K562 (cell line): ENCODE data around the gene RHD. TPM values are rescaled to one million over a fixed set of nuclear protein-coding genes. Genes with fewer than 3 reads are reported as not detected.
A peak's percentile ranks its signal among the peaks of the same experiment; 100 is the strongest.

Source experiments
- GATAD2A ChIP-seq: fragments of 450-650 bp; IDR thresholded peaks from 2 replicates; pipeline ENCODE4 v1.6.1; 2017
- HMG20B ChIP-seq: fragments of 250-450 bp; sonication (Bioruptor Pico); IDR thresholded peaks from 2 replicates; pipeline ENCODE4 v1.5.0; 2021; ENCODE audit warnings: mild to moderate bottlenecking
- MIER1 ChIP-seq: fragments of 450-650 bp; IDR thresholded peaks from 2 replicates; pipeline ENCODE4 v1.6.1; 2016; ENCODE audit warnings: antibody characterized with exemption, mild to moderate bottlenecking, low read depth
- SMAD4 ChIP-seq: fragments of 250-450 bp; sonication (Bioruptor Pico); conservative IDR thresholded peaks from 2 replicates; pipeline ENCODE4 v1.8.0; 2021; ENCODE audit warnings: inconsistent platforms, mild to moderate bottlenecking, moderate library complexity
- TEAD1 ChIP-seq, 2 experiments: fragments of 450-650 bp in 1 of 2; sonication (generic) in 1 of 2; formaldehyde crosslinking; IDR thresholded peaks; 2 replicates each; pipeline versions ENCODE4 v1.4.0 to v1.8.0; 2020 to 2022; ENCODE audit warnings: mild to moderate bottlenecking in 2 of 2, missing genetic modification reagents in 1 of 2
- ZFP36 ChIP-seq: fragments of 150-350 bp; IDR thresholded peaks from 2 replicates; pipeline ENCODE4 v1.6.1; 2018; ENCODE audit warnings: low read length, low read depth; ENCODE audit not compliant: partially characterized antibody
- polyA plus RNA-seq, 8 experiments: library from polyadenylated mRNA; depleted of rRNA in 4 of 8; stranded (reverse) in 5 of 8; unstranded in 3 of 8; fragments of >200 nt; fragmentation: Nextera tagmentation in 2 of 8; fragmentation: Illumina TruSeq in 1 of 8; extraction: Ambion mirVana in 2 of 8; extraction: Trizol in 1 of 8; gene quantifications; 2 replicates each; pipeline versions ENCODE4 v1.2.1 to v1.2.3, GENCODE V29; 2011 to 2014; ENCODE audit warnings: inconsistent platforms in 1 of 8, missing spikeins in 1 of 8
- total RNA-seq, 7 experiments: library from RNA; depleted of rRNA in 6 of 7; stranded (reverse); fragments of >200 nt in 6 of 7; fragmentation: Illumina TruSeq in 2 of 7; extraction: Trizol in 2 of 7; gene quantifications; 2 replicates each; pipeline versions ENCODE4 v1.2.1 to v1.2.3, GENCODE V29; 2011 to 2021; ENCODE audit warnings: low replicate concordance in 1 of 7
- TF ChIP-seq, protein P1 (sequence below), 2 experiments: fragments of 450-650 bp in 1 of 2; sonication (generic) in 1 of 2; formaldehyde crosslinking in 1 of 2; IDR thresholded peaks; 2 replicates each; pipeline versions ENCODE4 v1.7.1 to v1.9.0; 2016 to 2022; ENCODE audit warnings: inconsistent platforms in 1 of 2, mild to moderate bottlenecking in 1 of 2, missing genetic modification reagents in 1 of 2
- TF ChIP-seq, protein P2 (sequence below): fragments of 200-800 bp; sonication (Bioruptor generic); IDR thresholded peaks from 2 replicates; pipeline ENCODE4 v1.6.1; 2017; ENCODE audit warnings: missing genetic modification characterization, missing compliant biosample characterization
- TF ChIP-seq, protein P3 (sequence below), 2 experiments: fragments of 450-650 bp in 1 of 2; IDR thresholded peaks; 2 replicates each; pipeline ENCODE4 v1.6.1; 2011 to 2017; ENCODE audit warnings: low read depth in 2 of 2, antibody characterized with exemption in 1 of 2, borderline replicate concordance in 1 of 2, low read length in 1 of 2, mild to moderate bottlenecking in 1 of 2, mixed read lengths in 1 of 2; ENCODE audit not compliant: control insufficient read depth in 1 of 2

RHD gene
- total and polyA plus RNA-seq, 9 of the 15 experiments (the other 6 are each of a cell fraction or from before 2014, with no cell fraction given) = 8.8 to 32.4 (median 15.0) TPM

DNA sequence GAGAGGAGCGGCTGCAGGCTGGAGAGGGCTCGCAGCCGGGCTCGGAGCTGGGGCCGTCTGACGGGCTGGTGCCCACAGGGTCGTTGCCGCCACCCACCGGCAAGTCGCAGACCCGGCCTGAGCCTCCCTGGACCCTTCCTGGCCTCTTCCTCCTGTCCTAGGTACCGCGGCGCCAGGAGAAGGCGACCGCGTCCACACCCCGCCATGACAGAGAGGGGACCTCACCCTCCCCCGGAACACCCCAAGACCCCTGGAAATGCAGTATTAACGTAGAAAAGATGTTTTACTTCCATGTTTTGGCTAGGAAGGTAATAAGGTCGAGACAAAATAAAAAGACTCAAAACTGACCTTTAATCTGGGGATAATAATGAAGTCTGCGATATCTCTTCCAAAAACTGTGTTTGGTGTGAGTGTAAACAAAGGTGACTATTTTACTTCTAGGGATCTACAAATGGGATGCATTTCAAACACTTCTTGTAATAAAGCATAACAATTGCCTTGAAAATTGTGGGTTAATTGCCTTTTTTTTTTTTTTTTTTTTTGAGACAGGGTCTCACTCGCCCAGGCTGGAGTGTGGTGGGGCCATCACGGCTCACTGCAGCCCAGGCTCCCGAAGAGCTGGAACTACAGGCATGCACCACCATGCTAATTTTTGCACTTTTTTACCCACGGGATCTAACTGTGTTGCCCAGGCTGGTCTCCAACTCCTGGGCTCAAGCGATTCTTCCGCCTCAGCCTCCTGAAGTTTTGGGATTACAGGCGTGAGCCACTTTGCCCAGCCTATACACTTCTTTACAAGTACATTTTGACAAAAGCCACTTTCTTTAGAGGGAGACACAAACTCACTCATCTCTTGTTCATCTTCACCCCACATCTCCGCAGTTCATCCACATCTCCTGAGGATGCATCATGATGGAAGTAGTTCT lies 24.2 kb upstream of the RHD start (continued):
- TF ChIP-seq, protein P1, sequence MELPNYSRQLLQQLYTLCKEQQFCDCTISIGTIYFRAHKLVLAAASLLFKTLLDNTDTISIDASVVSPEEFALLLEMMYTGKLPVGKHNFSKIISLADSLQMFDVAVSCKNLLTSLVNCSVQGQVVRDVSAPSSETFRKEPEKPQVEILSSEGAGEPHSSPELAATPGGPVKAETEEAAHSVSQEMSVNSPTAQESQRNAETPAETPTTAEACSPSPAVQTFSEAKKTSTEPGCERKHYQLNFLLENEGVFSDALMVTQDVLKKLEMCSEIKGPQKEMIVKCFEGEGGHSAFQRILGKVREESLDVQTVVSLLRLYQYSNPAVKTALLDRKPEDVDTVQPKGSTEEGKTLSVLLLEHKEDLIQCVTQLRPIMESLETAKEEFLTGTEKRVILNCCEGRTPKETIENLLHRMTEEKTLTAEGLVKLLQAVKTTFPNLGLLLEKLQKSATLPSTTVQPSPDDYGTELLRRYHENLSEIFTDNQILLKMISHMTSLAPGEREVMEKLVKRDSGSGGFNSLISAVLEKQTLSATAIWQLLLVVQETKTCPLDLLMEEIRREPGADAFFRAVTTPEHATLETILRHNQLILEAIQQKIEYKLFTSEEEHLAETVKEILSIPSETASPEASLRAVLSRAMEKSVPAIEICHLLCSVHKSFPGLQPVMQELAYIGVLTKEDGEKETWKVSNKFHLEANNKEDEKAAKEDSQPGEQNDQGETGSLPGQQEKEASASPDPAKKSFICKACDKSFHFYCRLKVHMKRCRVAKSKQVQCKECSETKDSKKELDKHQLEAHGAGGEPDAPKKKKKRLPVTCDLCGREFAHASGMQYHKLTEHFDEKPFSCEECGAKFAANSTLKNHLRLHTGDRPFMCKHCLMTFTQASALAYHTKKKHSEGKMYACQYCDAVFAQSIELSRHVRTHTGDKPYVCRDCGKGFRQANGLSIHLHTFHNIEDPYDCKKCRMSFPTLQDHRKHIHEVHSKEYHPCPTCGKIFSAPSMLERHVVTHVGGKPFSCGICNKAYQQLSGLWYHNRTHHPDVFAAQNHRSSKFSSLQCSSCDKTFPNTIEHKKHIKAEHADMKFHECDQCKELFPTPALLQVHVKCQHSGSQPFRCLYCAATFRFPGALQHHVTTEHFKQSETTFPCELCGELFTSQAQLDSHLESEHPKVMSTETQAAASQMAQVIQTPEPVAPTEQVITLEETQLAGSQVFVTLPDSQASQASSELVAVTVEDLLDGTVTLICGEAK (IDR thresholded peaks at IDR 0.05) = 0 out of 2 replicates have a peak, but pooled peaks have one; percentile 38
- TF ChIP-seq, protein P1 (CRISPR knock-in tag; IDR thresholded peaks at IDR 0.05) = no peak
- TF ChIP-seq HMG20B = no peak
- TF ChIP-seq, protein P2, sequence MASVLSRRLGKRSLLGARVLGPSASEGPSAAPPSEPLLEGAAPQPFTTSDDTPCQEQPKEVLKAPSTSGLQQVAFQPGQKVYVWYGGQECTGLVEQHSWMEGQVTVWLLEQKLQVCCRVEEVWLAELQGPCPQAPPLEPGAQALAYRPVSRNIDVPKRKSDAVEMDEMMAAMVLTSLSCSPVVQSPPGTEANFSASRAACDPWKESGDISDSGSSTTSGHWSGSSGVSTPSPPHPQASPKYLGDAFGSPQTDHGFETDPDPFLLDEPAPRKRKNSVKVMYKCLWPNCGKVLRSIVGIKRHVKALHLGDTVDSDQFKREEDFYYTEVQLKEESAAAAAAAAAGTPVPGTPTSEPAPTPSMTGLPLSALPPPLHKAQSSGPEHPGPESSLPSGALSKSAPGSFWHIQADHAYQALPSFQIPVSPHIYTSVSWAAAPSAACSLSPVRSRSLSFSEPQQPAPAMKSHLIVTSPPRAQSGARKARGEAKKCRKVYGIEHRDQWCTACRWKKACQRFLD (CRISPR knock-in tag) = no peak; the same call in 1 of the 2 replicates
- TF ChIP-seq TEAD1 (CRISPR knock-in tag; IDR thresholded peaks at IDR 0.05) = 0 out of 4 replicates have a peak, but pooled peaks of 1 of the 2 experiments have one; percentile 22
- TF ChIP-seq MIER1 = 0 out of 2 replicates have a peak, but pooled peaks have one; percentile 44
- TF ChIP-seq GATAD2A = 0 out of 2 replicates have a peak, but pooled peaks have one; percentile 25
- TF ChIP-seq SMAD4 (CRISPR knock-in tag) = peak; percentile 32
- TF ChIP-seq, protein P3, sequence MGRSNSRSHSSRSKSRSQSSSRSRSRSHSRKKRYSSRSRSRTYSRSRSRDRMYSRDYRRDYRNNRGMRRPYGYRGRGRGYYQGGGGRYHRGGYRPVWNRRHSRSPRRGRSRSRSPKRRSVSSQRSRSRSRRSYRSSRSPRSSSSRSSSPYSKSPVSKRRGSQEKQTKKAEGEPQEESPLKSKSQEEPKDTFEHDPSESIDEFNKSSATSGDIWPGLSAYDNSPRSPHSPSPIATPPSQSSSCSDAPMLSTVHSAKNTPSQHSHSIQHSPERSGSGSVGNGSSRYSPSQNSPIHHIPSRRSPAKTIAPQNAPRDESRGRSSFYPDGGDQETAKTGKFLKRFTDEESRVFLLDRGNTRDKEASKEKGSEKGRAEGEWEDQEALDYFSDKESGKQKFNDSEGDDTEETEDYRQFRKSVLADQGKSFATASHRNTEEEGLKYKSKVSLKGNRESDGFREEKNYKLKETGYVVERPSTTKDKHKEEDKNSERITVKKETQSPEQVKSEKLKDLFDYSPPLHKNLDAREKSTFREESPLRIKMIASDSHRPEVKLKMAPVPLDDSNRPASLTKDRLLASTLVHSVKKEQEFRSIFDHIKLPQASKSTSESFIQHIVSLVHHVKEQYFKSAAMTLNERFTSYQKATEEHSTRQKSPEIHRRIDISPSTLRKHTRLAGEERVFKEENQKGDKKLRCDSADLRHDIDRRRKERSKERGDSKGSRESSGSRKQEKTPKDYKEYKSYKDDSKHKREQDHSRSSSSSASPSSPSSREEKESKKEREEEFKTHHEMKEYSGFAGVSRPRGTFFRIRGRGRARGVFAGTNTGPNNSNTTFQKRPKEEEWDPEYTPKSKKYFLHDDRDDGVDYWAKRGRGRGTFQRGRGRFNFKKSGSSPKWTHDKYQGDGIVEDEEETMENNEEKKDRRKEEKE (IDR thresholded peaks at IDR 0.05; ENCODE audit: borderline replicate concordance in 1 of 2, control insufficient read depth in 1 of 2, low read depth in 2 of 2, low read length in 1 of 2) = no peak
- peak; percentile 2 for TF ChIP-seq ZFP36
